ENCODE results near the gene FMNL3.

FMNL3 gene

DNA sequence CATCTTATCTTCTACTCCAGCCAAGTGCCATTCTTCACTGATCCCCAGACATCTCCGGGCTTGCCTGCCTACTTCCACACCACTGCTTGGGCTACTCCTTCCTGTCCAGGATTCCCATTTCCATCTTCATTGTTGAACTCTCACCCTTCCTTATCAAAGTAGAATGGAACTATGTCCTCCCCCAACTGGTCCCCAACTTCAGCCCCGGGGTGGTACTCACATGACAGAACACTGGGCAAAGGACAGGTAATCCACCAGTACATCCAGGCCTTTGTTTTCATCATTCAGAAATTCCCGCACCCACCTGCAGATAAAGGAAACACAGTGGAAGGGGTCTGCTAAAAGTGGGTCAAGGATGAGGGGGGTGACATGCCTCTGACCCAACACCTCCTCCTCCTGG is 45.5 kb downstream of the FMNL3 start:
- no peak for TF ChIP-seq PPARA (CRISPR knock-in tag; IDR thresholded peaks at IDR 0.05; ENCODE audit: borderline replicate concordance)
- no peak for TF ChIP-seq OSR1 (CRISPR knock-in tag; IDR thresholded peaks at IDR 0.05)
- TF ChIP-seq CSDC2 (CRISPR knock-in tag; IDR thresholded peaks at IDR 0.05): no peak
- TF ChIP-seq, protein P1, sequence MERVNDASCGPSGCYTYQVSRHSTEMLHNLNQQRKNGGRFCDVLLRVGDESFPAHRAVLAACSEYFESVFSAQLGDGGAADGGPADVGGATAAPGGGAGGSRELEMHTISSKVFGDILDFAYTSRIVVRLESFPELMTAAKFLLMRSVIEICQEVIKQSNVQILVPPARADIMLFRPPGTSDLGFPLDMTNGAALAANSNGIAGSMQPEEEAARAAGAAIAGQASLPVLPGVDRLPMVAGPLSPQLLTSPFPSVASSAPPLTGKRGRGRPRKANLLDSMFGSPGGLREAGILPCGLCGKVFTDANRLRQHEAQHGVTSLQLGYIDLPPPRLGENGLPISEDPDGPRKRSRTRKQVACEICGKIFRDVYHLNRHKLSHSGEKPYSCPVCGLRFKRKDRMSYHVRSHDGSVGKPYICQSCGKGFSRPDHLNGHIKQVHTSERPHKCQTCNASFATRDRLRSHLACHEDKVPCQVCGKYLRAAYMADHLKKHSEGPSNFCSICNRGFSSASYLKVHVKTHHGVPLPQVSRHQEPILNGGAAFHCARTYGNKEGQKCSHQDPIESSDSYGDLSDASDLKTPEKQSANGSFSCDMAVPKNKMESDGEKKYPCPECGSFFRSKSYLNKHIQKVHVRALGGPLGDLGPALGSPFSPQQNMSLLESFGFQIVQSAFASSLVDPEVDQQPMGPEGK (CRISPR knock-in tag; IDR thresholded peaks at IDR 0.05; ENCODE audit: borderline replicate concordance): no peak
- no peak for TF ChIP-seq ZFP3 (CRISPR knock-in tag; IDR thresholded peaks at IDR 0.05)
- TF ChIP-seq, protein P2, sequence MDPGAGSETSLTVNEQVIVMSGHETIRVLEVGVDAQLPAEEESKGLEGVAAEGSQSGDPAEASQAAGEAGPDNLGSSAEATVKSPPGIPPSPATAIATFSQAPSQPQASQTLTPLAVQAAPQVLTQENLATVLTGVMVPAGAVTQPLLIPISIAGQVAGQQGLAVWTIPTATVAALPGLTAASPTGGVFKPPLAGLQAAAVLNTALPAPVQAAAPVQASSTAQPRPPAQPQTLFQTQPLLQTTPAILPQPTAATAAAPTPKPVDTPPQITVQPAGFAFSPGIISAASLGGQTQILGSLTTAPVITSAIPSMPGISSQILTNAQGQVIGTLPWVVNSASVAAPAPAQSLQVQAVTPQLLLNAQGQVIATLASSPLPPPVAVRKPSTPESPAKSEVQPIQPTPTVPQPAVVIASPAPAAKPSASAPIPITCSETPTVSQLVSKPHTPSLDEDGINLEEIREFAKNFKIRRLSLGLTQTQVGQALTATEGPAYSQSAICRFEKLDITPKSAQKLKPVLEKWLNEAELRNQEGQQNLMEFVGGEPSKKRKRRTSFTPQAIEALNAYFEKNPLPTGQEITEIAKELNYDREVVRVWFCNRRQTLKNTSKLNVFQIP (CRISPR knock-in tag; IDR thresholded peaks at IDR 0.05; ENCODE audit: borderline replicate concordance, low read depth): no peak
- TF ChIP-seq SNAI2 (CRISPR knock-in tag; IDR thresholded peaks at IDR 0.05): no peak
- TF ChIP-seq, protein P3, sequence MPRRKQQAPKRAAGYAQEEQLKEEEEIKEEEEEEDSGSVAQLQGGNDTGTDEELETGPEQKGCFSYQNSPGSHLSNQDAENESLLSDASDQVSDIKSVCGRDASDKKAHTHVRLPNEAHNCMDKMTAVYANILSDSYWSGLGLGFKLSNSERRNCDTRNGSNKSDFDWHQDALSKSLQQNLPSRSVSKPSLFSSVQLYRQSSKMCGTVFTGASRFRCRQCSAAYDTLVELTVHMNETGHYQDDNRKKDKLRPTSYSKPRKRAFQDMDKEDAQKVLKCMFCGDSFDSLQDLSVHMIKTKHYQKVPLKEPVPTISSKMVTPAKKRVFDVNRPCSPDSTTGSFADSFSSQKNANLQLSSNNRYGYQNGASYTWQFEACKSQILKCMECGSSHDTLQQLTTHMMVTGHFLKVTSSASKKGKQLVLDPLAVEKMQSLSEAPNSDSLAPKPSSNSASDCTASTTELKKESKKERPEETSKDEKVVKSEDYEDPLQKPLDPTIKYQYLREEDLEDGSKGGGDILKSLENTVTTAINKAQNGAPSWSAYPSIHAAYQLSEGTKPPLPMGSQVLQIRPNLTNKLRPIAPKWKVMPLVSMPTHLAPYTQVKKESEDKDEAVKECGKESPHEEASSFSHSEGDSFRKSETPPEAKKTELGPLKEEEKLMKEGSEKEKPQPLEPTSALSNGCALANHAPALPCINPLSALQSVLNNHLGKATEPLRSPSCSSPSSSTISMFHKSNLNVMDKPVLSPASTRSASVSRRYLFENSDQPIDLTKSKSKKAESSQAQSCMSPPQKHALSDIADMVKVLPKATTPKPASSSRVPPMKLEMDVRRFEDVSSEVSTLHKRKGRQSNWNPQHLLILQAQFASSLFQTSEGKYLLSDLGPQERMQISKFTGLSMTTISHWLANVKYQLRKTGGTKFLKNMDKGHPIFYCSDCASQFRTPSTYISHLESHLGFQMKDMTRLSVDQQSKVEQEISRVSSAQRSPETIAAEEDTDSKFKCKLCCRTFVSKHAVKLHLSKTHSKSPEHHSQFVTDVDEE (CRISPR knock-in tag; IDR thresholded peaks at IDR 0.05): no peak
- no peak for TF ChIP-seq ARNTL (CRISPR knock-in tag; IDR thresholded peaks at IDR 0.05; ENCODE audit: borderline replicate concordance, low read depth)
- TF ChIP-seq, protein P4, sequence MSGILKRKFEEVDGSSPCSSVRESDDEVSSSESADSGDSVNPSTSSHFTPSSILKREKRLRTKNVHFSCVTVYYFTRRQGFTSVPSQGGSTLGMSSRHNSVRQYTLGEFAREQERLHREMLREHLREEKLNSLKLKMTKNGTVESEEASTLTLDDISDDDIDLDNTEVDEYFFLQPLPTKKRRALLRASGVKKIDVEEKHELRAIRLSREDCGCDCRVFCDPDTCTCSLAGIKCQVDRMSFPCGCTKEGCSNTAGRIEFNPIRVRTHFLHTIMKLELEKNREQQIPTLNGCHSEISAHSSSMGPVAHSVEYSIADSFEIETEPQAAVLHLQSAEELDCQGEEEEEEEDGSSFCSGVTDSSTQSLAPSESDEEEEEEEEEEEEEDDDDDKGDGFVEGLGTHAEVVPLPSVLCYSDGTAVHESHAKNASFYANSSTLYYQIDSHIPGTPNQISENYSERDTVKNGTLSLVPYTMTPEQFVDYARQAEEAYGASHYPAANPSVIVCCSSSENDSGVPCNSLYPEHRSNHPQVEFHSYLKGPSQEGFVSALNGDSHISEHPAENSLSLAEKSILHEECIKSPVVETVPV (CRISPR knock-in tag; IDR thresholded peaks at IDR 0.05): no peak
- no peak for TF ChIP-seq ISL1 (CRISPR knock-in tag; IDR thresholded peaks at IDR 0.05)
- TF ChIP-seq ESRRG (CRISPR knock-in tag; IDR thresholded peaks at IDR 0.05): no peak

DNA sequence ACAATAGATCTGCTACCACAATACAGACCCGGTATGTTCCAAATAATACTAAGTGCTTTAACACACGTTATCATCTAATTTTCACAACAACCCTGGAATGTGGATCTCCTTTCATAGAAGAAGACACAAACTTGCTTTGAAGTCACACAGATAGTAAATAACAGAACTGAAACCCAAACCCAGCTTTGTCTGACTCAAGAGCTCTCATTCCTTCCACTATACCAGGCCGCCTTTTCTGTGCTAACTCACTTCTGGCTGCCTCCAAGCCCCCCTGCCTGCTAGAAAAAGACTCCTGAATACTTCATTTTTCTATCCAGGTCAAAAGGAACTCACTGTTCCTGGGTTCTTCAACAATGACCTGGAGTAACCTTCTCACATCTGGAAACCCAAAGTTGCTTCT is 46.0 kb downstream of the FMNL3 start:
- ATAC-seq: no peak
- no peak for TF ChIP-seq ZNF70 (CRISPR knock-in tag; IDR thresholded peaks at IDR 0.05)
- no peak for TF ChIP-seq ZC3H10 (CRISPR knock-in tag; IDR thresholded peaks at IDR 0.05)
- no peak for TF ChIP-seq ISL1 (CRISPR knock-in tag; IDR thresholded peaks at IDR 0.05)
- no peak for TF ChIP-seq ESRRG (CRISPR knock-in tag; IDR thresholded peaks at IDR 0.05)
- TF ChIP-seq, protein P1 (CRISPR knock-in tag; IDR thresholded peaks at IDR 0.05; ENCODE audit: borderline replicate concordance): no peak
- no peak for TF ChIP-seq TOX (CRISPR knock-in tag; IDR thresholded peaks at IDR 0.05; ENCODE audit: borderline replicate concordance)
- TF ChIP-seq PPARA (CRISPR knock-in tag; IDR thresholded peaks at IDR 0.05; ENCODE audit: borderline replicate concordance): no peak
- TF ChIP-seq, protein P4 (CRISPR knock-in tag; IDR thresholded peaks at IDR 0.05): no peak
- TF ChIP-seq SNAI2 (CRISPR knock-in tag; IDR thresholded peaks at IDR 0.05): no peak
- TF ChIP-seq BACH2 (CRISPR knock-in tag; IDR thresholded peaks at IDR 0.05; ENCODE audit: borderline replicate concordance): no peak
- no peak for TF ChIP-seq CSDC2 (CRISPR knock-in tag; IDR thresholded peaks at IDR 0.05)
- TF ChIP-seq, protein P5, sequence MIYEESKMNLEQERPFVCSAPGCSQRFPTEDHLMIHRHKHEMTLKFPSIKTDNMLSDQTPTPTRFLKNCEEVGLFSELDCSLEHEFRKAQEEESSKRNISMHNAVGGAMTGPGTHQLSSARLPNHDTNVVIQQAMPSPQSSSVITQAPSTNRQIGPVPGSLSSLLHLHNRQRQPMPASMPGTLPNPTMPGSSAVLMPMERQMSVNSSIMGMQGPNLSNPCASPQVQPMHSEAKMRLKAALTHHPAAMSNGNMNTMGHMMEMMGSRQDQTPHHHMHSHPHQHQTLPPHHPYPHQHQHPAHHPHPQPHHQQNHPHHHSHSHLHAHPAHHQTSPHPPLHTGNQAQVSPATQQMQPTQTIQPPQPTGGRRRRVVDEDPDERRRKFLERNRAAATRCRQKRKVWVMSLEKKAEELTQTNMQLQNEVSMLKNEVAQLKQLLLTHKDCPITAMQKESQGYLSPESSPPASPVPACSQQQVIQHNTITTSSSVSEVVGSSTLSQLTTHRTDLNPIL (CRISPR knock-in tag; IDR thresholded peaks at IDR 0.05; ENCODE audit: low read depth): no peak
- TF ChIP-seq ARNTL (CRISPR knock-in tag; IDR thresholded peaks at IDR 0.05; ENCODE audit: borderline replicate concordance, low read depth): no peak
- TF ChIP-seq, protein P2 (CRISPR knock-in tag; IDR thresholded peaks at IDR 0.05; ENCODE audit: borderline replicate concordance, low read depth): no peak

More for the DNA sequence above, 45.5 kb downstream of the FMNL3 start:
- no peak for ATAC-seq

All from SK-N-SH treated with all-trans-retinoic acid at 6 μM for 48 hours (cell line).